HEK293 (cell line): ENCODE measurements around the gene FOXO1.

ENCODE experiments used
- HOXA7 ChIP-seq: sonication (generic); formaldehyde crosslinking; IDR thresholded peaks from 2 replicates; pipeline ENCODE4 v1.8.1; 2022; ENCODE audit warnings: missing genetic modification reagents, borderline replicate concordance
- KLF1 ChIP-seq: fragments of 450-650 bp; formaldehyde crosslinking; IDR thresholded peaks from 2 replicates; pipeline ENCODE4 v1.5.1; 2016; ENCODE audit warnings: missing biosample characterization, missing genetic modification characterization
- KLF7 ChIP-seq: fragments of 450-650 bp; formaldehyde crosslinking; IDR thresholded peaks from 2 replicates; pipeline ENCODE4 v1.5.1; 2016; ENCODE audit warnings: missing biosample characterization, missing genetic modification characterization, borderline replicate concordance
- MYNN ChIP-seq: fragments of 450-650 bp; formaldehyde crosslinking; IDR thresholded peaks from 2 replicates; pipeline ENCODE4 v1.5.1; 2016; ENCODE audit warnings: missing biosample characterization, missing genetic modification characterization, borderline replicate concordance
- OSR2 ChIP-seq: fragments of 450-650 bp; formaldehyde crosslinking; IDR thresholded peaks from 2 replicates; pipeline ENCODE4 v1.5.1; 2016; ENCODE audit warnings: missing biosample characterization, missing genetic modification characterization
- REPIN1 ChIP-seq: fragments of 450-650 bp; formaldehyde crosslinking; IDR thresholded peaks from 2 replicates; pipeline ENCODE4 v1.5.1; 2017; ENCODE audit warnings: missing biosample characterization, missing genetic modification characterization, low read depth
- WT1 ChIP-seq: fragments of 450-650 bp; formaldehyde crosslinking; IDR thresholded peaks from 2 replicates; pipeline ENCODE4 v1.5.1; 2016; ENCODE audit warnings: missing biosample characterization, missing genetic modification characterization
- ZBTB10 ChIP-seq: fragments of 450-650 bp; formaldehyde crosslinking; IDR thresholded peaks from 2 replicates; pipeline ENCODE4 v1.5.1; 2016; ENCODE audit warnings: missing biosample characterization, missing genetic modification characterization
- ZBTB44 ChIP-seq: fragments of 450-650 bp; IDR thresholded peaks from 2 replicates; pipeline ENCODE4 v1.5.1; 2018; ENCODE audit warnings: missing biosample characterization, mild to moderate bottlenecking, missing genetic modification characterization
- ZFP41 ChIP-seq: fragments of 450-650 bp; formaldehyde crosslinking; IDR thresholded peaks from 2 replicates; pipeline ENCODE4 v1.5.1; 2016; ENCODE audit warnings: missing biosample characterization, missing genetic modification characterization, borderline replicate concordance
- ZNF391 ChIP-seq: fragments of 450-650 bp; formaldehyde crosslinking; IDR thresholded peaks from 2 replicates; pipeline ENCODE4 v1.5.1; 2016; ENCODE audit warnings: low read depth, missing biosample characterization, missing genetic modification characterization, borderline replicate concordance
- ZNF513 ChIP-seq: fragments of 450-650 bp; IDR thresholded peaks from 2 replicates; pipeline ENCODE4 v1.5.1; 2018; ENCODE audit warnings: missing biosample characterization, missing genetic modification characterization
- ZNF561 ChIP-seq: fragments of 450-650 bp; IDR thresholded peaks from 2 replicates; pipeline ENCODE4 v1.5.1; 2018; ENCODE audit warnings: missing biosample characterization, missing genetic modification characterization, borderline replicate concordance
- ZNF596 ChIP-seq: fragments of 450-650 bp; IDR thresholded peaks from 2 replicates; pipeline ENCODE4 v1.5.0; 2018; ENCODE audit warnings: missing biosample characterization, mild to moderate bottlenecking, missing genetic modification characterization, moderate library complexity
- ZNF610 ChIP-seq: fragments of 450-650 bp; formaldehyde crosslinking; IDR thresholded peaks from 2 replicates; pipeline ENCODE4 v1.5.1; 2016; ENCODE audit warnings: missing biosample characterization, missing genetic modification characterization, borderline replicate concordance
- ZNF776 ChIP-seq: fragments of 450-650 bp; formaldehyde crosslinking; IDR thresholded peaks from 2 replicates; pipeline ENCODE4 v1.5.0; 2017; ENCODE audit warnings: missing biosample characterization, missing genetic modification characterization, borderline replicate concordance
- ZNF792 ChIP-seq: fragments of 450-650 bp; formaldehyde crosslinking; IDR thresholded peaks from 2 replicates; pipeline ENCODE4 v1.5.1; 2016; ENCODE audit warnings: missing biosample characterization, missing genetic modification characterization
- ZNF837 ChIP-seq: fragments of 450-650 bp; formaldehyde crosslinking; IDR thresholded peaks from 2 replicates; pipeline ENCODE4 v1.5.1; 2016; ENCODE audit warnings: missing biosample characterization, missing genetic modification characterization
- ZNF843 ChIP-seq: fragments of 450-650 bp; formaldehyde crosslinking; IDR thresholded peaks from 2 replicates; pipeline ENCODE4 v1.5.1; 2016; ENCODE audit warnings: missing biosample characterization, missing genetic modification characterization
- ZSCAN23 ChIP-seq: fragments of 450-650 bp; formaldehyde crosslinking; IDR thresholded peaks from 2 replicates; pipeline ENCODE4 v1.5.1; 2016; ENCODE audit warnings: missing biosample characterization, missing genetic modification characterization
- TF ChIP-seq, protein P1 (sequence below): fragments of 450-650 bp; formaldehyde crosslinking; IDR thresholded peaks from 2 replicates; pipeline ENCODE4 v1.5.1; 2016; ENCODE audit warnings: missing biosample characterization, missing genetic modification characterization
- TF ChIP-seq, protein P2 (sequence below): fragments of 450-650 bp; formaldehyde crosslinking; IDR thresholded peaks from 2 replicates; pipeline ENCODE4 v1.5.1; 2016; ENCODE audit warnings: missing biosample characterization, missing genetic modification characterization
- TF ChIP-seq, protein P3 (sequence below): IDR thresholded peaks from 2 replicates; pipeline ENCODE4 v1.6.1; 2011; ENCODE audit warnings: mild to moderate bottlenecking, low read depth, low read length, borderline replicate concordance
- TF ChIP-seq, protein P4 (sequence below): fragments of 450-650 bp; formaldehyde crosslinking; IDR thresholded peaks from 2 replicates; pipeline ENCODE4 v1.5.1; 2016; ENCODE audit warnings: missing biosample characterization, missing genetic modification characterization, low read depth

Gene FOXO1

GRCh38 chr13:40666045-40666932, at the start of gene FOXO1 (continued):
- TF ChIP-seq, protein P1, sequence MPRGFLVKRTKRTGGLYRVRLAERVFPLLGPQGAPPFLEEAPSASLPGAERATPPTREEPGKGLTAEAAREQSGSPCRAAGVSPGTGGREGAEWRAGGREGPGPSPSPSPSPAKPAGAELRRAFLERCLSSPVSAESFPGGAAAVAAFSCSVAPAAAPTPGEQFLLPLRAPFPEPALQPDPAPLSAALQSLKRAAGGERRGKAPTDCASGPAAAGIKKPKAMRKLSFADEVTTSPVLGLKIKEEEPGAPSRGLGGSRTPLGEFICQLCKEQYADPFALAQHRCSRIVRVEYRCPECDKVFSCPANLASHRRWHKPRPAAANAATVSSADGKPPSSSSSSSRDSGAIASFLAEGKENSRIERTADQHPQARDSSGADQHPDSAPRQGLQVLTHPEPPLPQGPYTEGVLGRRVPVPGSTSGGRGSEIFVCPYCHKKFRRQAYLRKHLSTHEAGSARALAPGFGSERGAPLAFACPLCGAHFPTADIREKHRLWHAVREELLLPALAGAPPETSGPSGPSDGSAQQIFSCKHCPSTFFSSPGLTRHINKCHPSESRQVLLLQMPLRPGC: peak; percentile 51; the same call in 1 of the 2 replicates
- 0 out of 2 replicates have a peak, but pooled peaks have one; percentile 17 for TF ChIP-seq ZBTB10 (tag by site-specific recombination)
- no peak for TF ChIP-seq OSR2 (tag by site-specific recombination)
- TF ChIP-seq, protein P2, sequence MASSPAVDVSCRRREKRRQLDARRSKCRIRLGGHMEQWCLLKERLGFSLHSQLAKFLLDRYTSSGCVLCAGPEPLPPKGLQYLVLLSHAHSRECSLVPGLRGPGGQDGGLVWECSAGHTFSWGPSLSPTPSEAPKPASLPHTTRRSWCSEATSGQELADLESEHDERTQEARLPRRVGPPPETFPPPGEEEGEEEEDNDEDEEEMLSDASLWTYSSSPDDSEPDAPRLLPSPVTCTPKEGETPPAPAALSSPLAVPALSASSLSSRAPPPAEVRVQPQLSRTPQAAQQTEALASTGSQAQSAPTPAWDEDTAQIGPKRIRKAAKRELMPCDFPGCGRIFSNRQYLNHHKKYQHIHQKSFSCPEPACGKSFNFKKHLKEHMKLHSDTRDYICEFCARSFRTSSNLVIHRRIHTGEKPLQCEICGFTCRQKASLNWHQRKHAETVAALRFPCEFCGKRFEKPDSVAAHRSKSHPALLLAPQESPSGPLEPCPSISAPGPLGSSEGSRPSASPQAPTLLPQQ: no peak
- TF ChIP-seq REPIN1 (tag by site-specific recombination): no peak
- no peak for TF ChIP-seq ZFP41 (tag by site-specific recombination)
- TF ChIP-seq, protein P3, sequence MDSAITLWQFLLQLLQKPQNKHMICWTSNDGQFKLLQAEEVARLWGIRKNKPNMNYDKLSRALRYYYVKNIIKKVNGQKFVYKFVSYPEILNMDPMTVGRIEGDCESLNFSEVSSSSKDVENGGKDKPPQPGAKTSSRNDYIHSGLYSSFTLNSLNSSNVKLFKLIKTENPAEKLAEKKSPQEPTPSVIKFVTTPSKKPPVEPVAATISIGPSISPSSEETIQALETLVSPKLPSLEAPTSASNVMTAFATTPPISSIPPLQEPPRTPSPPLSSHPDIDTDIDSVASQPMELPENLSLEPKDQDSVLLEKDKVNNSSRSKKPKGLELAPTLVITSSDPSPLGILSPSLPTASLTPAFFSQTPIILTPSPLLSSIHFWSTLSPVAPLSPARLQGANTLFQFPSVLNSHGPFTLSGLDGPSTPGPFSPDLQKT: no peak
- TF ChIP-seq WT1 (tag by site-specific recombination): 0 out of 2 replicates have a peak, but pooled peaks have one; percentile 25
- peak; percentile 65; the same call in 1 of the 2 replicates for TF ChIP-seq ZNF391
- no peak for TF ChIP-seq ZSCAN23 (tag by site-specific recombination)
- no peak for TF ChIP-seq ZNF792
- TF ChIP-seq ZBTB44 (tag by site-specific recombination): peak; percentile 55; the same call in 1 of the 2 replicates
- TF ChIP-seq ZNF837 (tag by site-specific recombination): no peak
- 0 out of 2 replicates have a peak, but pooled peaks have one; percentile 63 for TF ChIP-seq MYNN
- TF ChIP-seq ZNF843 (tag by site-specific recombination): no peak
- TF ChIP-seq ZNF776 (tag by site-specific recombination): no peak
- peak; percentile 49; the same call in 1 of the 2 replicates for TF ChIP-seq ZNF561 (tag by site-specific recombination)
- TF ChIP-seq KLF7 (tag by site-specific recombination): no peak
- TF ChIP-seq, protein P4, sequence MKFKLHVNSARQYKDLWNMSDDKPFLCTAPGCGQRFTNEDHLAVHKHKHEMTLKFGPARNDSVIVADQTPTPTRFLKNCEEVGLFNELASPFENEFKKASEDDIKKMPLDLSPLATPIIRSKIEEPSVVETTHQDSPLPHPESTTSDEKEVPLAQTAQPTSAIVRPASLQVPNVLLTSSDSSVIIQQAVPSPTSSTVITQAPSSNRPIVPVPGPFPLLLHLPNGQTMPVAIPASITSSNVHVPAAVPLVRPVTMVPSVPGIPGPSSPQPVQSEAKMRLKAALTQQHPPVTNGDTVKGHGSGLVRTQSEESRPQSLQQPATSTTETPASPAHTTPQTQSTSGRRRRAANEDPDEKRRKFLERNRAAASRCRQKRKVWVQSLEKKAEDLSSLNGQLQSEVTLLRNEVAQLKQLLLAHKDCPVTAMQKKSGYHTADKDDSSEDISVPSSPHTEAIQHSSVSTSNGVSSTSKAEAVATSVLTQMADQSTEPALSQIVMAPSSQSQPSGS (tag by site-specific recombination): no peak
- TF ChIP-seq ZNF513 (tag by site-specific recombination): peak; percentile 14; the same call in 1 of the 2 replicates
- TF ChIP-seq HOXA7 (CRISPR knock-in tag): no peak
- peak; percentile 50 for TF ChIP-seq ZNF596 (tag by site-specific recombination)
- TF ChIP-seq ZNF610 (tag by site-specific recombination): no peak
- no peak for TF ChIP-seq KLF1 (tag by site-specific recombination)
